ENCODE data around the gene ESR2. TPM values are rescaled to one million over a fixed set of nuclear protein-coding genes. Genes with fewer than 3 reads are reported as not detected.

ESR2 gene
- total and polyA plus RNA-seq, 2 donors (not counting 3 experiments of a cell fraction or from before 2014, with no cell fraction given) = 0.10 to 0.58 TPM

- no TSS peak for BruUV-seq (replicated peaks)
- Histone ChIP-seq H3K79me2 (ENCODE audit: control insufficient read depth, insufficient read depth, low read length) (no peaks in the 10 kb centered on the region), H3K9ac (replicated peaks; ENCODE audit: extremely low read depth, insufficient read depth, low read length) (no peak overlapping the region), H3K9me3 (replicated peaks; ENCODE audit: control insufficient read depth, insufficient read depth, low read length) (no peaks in the 10 kb centered on the region), H3K4me2 (ENCODE audit: insufficient read depth, low read length) (no peak overlapping the region), H3K4me3 (replicated peaks in 1 of 3; ENCODE audit: insufficient read depth in 1 of 3, low read depth in 1 of 3, low read length in 3 of 3) (no peak overlapping the region), H3K27me3 (ENCODE audit: control insufficient read depth in 2 of 2, insufficient read depth in 2 of 2, low read length in 2 of 2) (no peaks in the 10 kb centered on the region), H3K4me1 (ENCODE audit: control insufficient read depth, extremely low read depth, insufficient read depth, low read length) (peaks cover under 1% of the 10 kb centered on the region), H2AFZ (ENCODE audit: low read depth, low read length) (no peak overlapping the region), H4K20me1 (replicated peaks; ENCODE audit: control insufficient read depth, extremely low read depth, insufficient read depth, low read length) (no peaks in the 10 kb centered on the region), H3K27ac (ENCODE audit: insufficient read depth, low read depth, low read length) (no peak overlapping the region), H3K36me3 (ENCODE audit: control insufficient read depth in 2 of 2, extremely low read depth in 1 of 2, insufficient read depth in 2 of 2, low read length in 2 of 2) (peaks cover 0 to 15% of the 10 kb centered on the region in 2 experiments), H3K9me1 (replicated peaks; ENCODE audit: control insufficient read depth, extremely low read depth, insufficient read depth, low read length) (no peaks in the 10 kb centered on the region)
- no peak for DNase-seq (ENCODE audit: low read depth, low spot score)
- ChIA-PET POLR2A (no interaction called here), CTCF (no interaction called here)
- TF ChIP-seq MAX (IDR thresholded peaks at IDR 0.05; ENCODE audit: insufficient read depth, insufficient read length) = no peak
- no peak for TF ChIP-seq POLR2A (IDR thresholded peaks at IDR 0.05; ENCODE audit: low read depth, low read length)
- no peak for TF ChIP-seq POLR2AphosphoS5 (IDR thresholded peaks at IDR 0.05; ENCODE audit: insufficient read depth, low read depth, low read length)
- TF ChIP-seq GATA2 (IDR thresholded peaks at IDR 0.05; ENCODE audit: insufficient read depth, insufficient read length, low read depth, low read length) = no peak
- no peak for TF ChIP-seq MYC (IDR thresholded peaks at IDR 0.05; ENCODE audit: low read depth, low read length)
- no peak for TF ChIP-seq EZH2 (IDR thresholded peaks at IDR 0.05; ENCODE audit: borderline replicate concordance, low read depth, low read length, severe bottlenecking)
- no peak for TF ChIP-seq FOS (IDR thresholded peaks at IDR 0.05; ENCODE audit: borderline replicate concordance, insufficient read depth, low read length)
- dilution Hi-C loops (cut with MboI; ENCODE audit: extremely low pct_ligation_motif_present, low sequenced_read_pairs) (no loop called here), intact Hi-C loops (cut with micrococcal nuclease) (no loop called here)
- no peak for FAIRE-seq
Observed at GRCh38 chr14:64217834-64218233, 76.3 kb downstream of the ESR2 start.

GRCh38 chr14:64217308-64217707, 76.9 kb downstream of the ESR2 start:
- no TSS peak for BruUV-seq (replicated peaks)
- Histone ChIP-seq H3K27me3 (ENCODE audit: control insufficient read depth in 2 of 2, insufficient read depth in 2 of 2, low read length in 2 of 2) (no peaks in the 10 kb centered on the region), H2AFZ (ENCODE audit: low read depth, low read length) (no peak overlapping the region), H3K36me3 (ENCODE audit: control insufficient read depth in 2 of 2, extremely low read depth in 1 of 2, insufficient read depth in 2 of 2, low read length in 2 of 2) (peaks cover 0 to 15% of the 10 kb centered on the region in 2 experiments), H3K9me1 (replicated peaks; ENCODE audit: control insufficient read depth, extremely low read depth, insufficient read depth, low read length) (no peaks in the 10 kb centered on the region), H3K9me3 (replicated peaks; ENCODE audit: control insufficient read depth, insufficient read depth, low read length) (no peaks in the 10 kb centered on the region), H4K20me1 (replicated peaks; ENCODE audit: control insufficient read depth, extremely low read depth, insufficient read depth, low read length) (no peaks in the 10 kb centered on the region), H3K4me1 (ENCODE audit: control insufficient read depth, extremely low read depth, insufficient read depth, low read length) (peaks cover 2% of the 10 kb centered on the region), H3K27ac (ENCODE audit: insufficient read depth, low read depth, low read length) (no peak overlapping the region), H3K79me2 (ENCODE audit: control insufficient read depth, insufficient read depth, low read length) (no peaks in the 10 kb centered on the region), H3K9ac (replicated peaks; ENCODE audit: extremely low read depth, insufficient read depth, low read length) (no peak overlapping the region), H3K4me2 (ENCODE audit: insufficient read depth, low read length) (no peak overlapping the region), H3K4me3 (replicated peaks in 1 of 3; ENCODE audit: insufficient read depth in 1 of 3, low read depth in 1 of 3, low read length in 3 of 3) (no peak overlapping the region)
- TF ChIP-seq CTCF (IDR thresholded peaks at IDR 0.05; ENCODE audit: extremely low read depth in 1 of 2, insufficient read depth in 1 of 2, low read depth in 1 of 2, low read length in 2 of 2) (no peak), FOS (IDR thresholded peaks at IDR 0.05; ENCODE audit: borderline replicate concordance, insufficient read depth, low read length) (no peak), GATA2 (IDR thresholded peaks at IDR 0.05; ENCODE audit: insufficient read depth, insufficient read length, low read depth, low read length) (no peak), POLR2A (IDR thresholded peaks at IDR 0.05; ENCODE audit: low read depth, low read length) (no peak), JUN (IDR thresholded peaks at IDR 0.05; ENCODE audit: borderline replicate concordance, insufficient read depth, insufficient read length, low read depth) (no peak), EZH2 (IDR thresholded peaks at IDR 0.05; ENCODE audit: borderline replicate concordance, low read depth, low read length, severe bottlenecking) (no peak), POLR2AphosphoS5 (IDR thresholded peaks at IDR 0.05; ENCODE audit: insufficient read depth, low read depth, low read length) (no peak), MYC (IDR thresholded peaks at IDR 0.05; ENCODE audit: low read depth, low read length) (no peak), MAX (IDR thresholded peaks at IDR 0.05; ENCODE audit: insufficient read depth, insufficient read length) (no peak)
- ChIA-PET POLR2A (no interaction called here), CTCF (interaction anchor here (0.6 kb wide), 1 partner anchor 66 kb away, joined by 3 read pairs; no protein-coding TSS in a partner anchor)
- dilution Hi-C loops (cut with MboI; ENCODE audit: extremely low pct_ligation_motif_present, low sequenced_read_pairs) = no loop called here
- DNase-seq (ENCODE audit: low read depth, low spot score) (no peak), FAIRE-seq (no peak)
- intact Hi-C loops (cut with micrococcal nuclease) = no loop called here
